ENCODE results near the gene NEK7. TPM values are rescaled to one million over a fixed set of nuclear protein-coding genes. Genes with fewer than 3 reads are reported as not detected.

NEK7 gene
- total and polyA plus RNA-seq, 2 of the 8 experiments (the other 6 are each of a cell fraction or from before 2014, with no cell fraction given), result 5.1 to 10.0 TPM

- TF ChIP-seq EGR1 (IDR thresholded peaks at IDR 0.05; ENCODE audit: borderline replicate concordance, low read depth, low read length) (no peak), POLR2AphosphoS5 (IDR thresholded peaks at IDR 0.05; ENCODE audit: low read depth, low read length) (no peak), JUN (IDR thresholded peaks at IDR 0.05; ENCODE audit: low read depth, low read length) (no peak), HDAC6 (IDR thresholded peaks at IDR 0.05; ENCODE audit: low read depth, low read length) (no peak), CHD1 (IDR thresholded peaks at IDR 0.05; ENCODE audit: low read depth, low read length) (no peak; the same call in 1 of the 2 replicates), MAX (IDR thresholded peaks at IDR 0.05) (no peak), POU5F1 (IDR thresholded peaks at IDR 0.05; ENCODE audit: low read depth, low read length) (no peak), TEAD4 (IDR thresholded peaks at IDR 0.05; ENCODE audit: low read depth, low read length) (no peak), YY1 (IDR thresholded peaks at IDR 0.05; ENCODE audit: low read depth, low read length) (no peak), SIN3A (conservative IDR thresholded peaks at IDR 0.05 in 1 of 2, IDR thresholded peaks at IDR 0.05 in 1 of 2; ENCODE audit: low read depth in 1 of 2, low read length in 2 of 2) (0 out of 4 replicates have a peak, but pooled peaks of 1 of the 2 experiments have one; percentile 73), RBBP5 (IDR thresholded peaks at IDR 0.05; ENCODE audit: borderline replicate concordance, low read depth, low read length) (no peak), SIRT6 (IDR thresholded peaks at IDR 0.05; ENCODE audit: low read length) (no peak), MAFK (IDR thresholded peaks at IDR 0.05; ENCODE audit: low read depth, low read length) (no peak), BRCA1 (IDR thresholded peaks at IDR 0.05; ENCODE audit: low read depth, low read length) (no peak), CREB1 (IDR thresholded peaks at IDR 0.05) (no peak)
Measured at GRCh38 chr1:198156111-198156744, 570 bp upstream of the NEK7 start (continued).

All from H1 (cell line).